OCI-LY1 (cell line): ENCODE data around the gene IMMP2L.

Experiments used
- H2AFZ ChIP-seq: fragments of 200-600 bp; sonication (generic), shearing (Covaris generic); 2 replicates; pipeline ENCODE4 v1.6.0; 2014; ENCODE audit warnings: antibody characterized with exemption, mild to moderate bottlenecking, low read length
- H3F3A ChIP-seq: fragments of 200-600 bp; sonication (generic), shearing (Covaris generic); 2 replicates; pipeline ENCODE4 v1.6.0; 2014; ENCODE audit warnings: mild to moderate bottlenecking, antibody characterized with exemption, low read length, moderate library complexity; ENCODE audit not compliant: insufficient read depth
- H3K27ac ChIP-seq: fragments of 200-600 bp; sonication (generic); 2 replicates; pipeline ENCODE4 v1.5.1; 2014; ENCODE audit warnings: low read length, mixed run types, mild to moderate bottlenecking, low read depth; ENCODE audit not compliant: poor library complexity, severe bottlenecking
- H3K27me3 ChIP-seq: fragments of 200-600 bp; sonication (generic); 2 replicates; pipeline ENCODE4 v1.6.0; 2014; ENCODE audit warnings: antibody characterized with exemption, mild to moderate bottlenecking, low read length, moderate library complexity; ENCODE audit not compliant: insufficient read depth
- H3K36me3 ChIP-seq: fragments of 200-600 bp; sonication (generic); 2 replicates; pipeline ENCODE4 v1.6.1; 2014; ENCODE audit warnings: mild to moderate bottlenecking, antibody characterized with exemption, low read length, moderate library complexity, mixed read lengths; ENCODE audit not compliant: insufficient read depth
- H3K4me1 ChIP-seq: fragments of 200-600 bp; sonication (generic); 2 replicates; pipeline ENCODE4 v1.5.1; 2014; ENCODE audit warnings: mild to moderate bottlenecking, low read length, moderate library complexity; ENCODE audit not compliant: insufficient read depth, severe bottlenecking
- H3K4me2 ChIP-seq: fragments of 200-600 bp; sonication (generic), shearing (Covaris generic); 2 replicates; pipeline ENCODE4 v1.6.1; 2014; ENCODE audit warnings: low read length
- H3K4me3 ChIP-seq: fragments of 200-600 bp; sonication (generic); 2 replicates; pipeline ENCODE4 v1.5.1; 2014; ENCODE audit warnings: low read length, low read depth, mild to moderate bottlenecking, mixed read lengths; ENCODE audit not compliant: poor library complexity, severe bottlenecking
- H3K79me2 ChIP-seq: fragments of 200-600 bp; shearing (Covaris generic); 2 replicates; pipeline ENCODE4 v1.6.1; 2016; ENCODE audit warnings: mixed run types, low read length, mixed read lengths; ENCODE audit not compliant: insufficient read depth
- H3K9ac ChIP-seq: fragments of 200-600 bp; sonication (generic), shearing (Covaris generic); 2 replicates; pipeline ENCODE4 v1.6.1; 2014; ENCODE audit warnings: mild to moderate bottlenecking, low read length, mixed read lengths
- H3K9me2 ChIP-seq: fragments of 200-600 bp; sonication (generic), shearing (Covaris generic); 2 replicates; pipeline ENCODE4 v1.6.1; 2014; ENCODE audit warnings: low read depth, mild to moderate bottlenecking, low read length, mixed read lengths
- H3K9me3 ChIP-seq: fragments of 200-600 bp; shearing (Covaris generic); 2 replicates; pipeline ENCODE4 v1.6.1; 2014; ENCODE audit warnings: low read length, mixed read lengths
- H4K20me1 ChIP-seq: fragments of 200-600 bp; sonication (generic), shearing (Covaris generic); 2 replicates; pipeline ENCODE4 v1.6.0; 2016; ENCODE audit warnings: mild to moderate bottlenecking, low read length; ENCODE audit not compliant: insufficient read depth
- EZH2 ChIP-seq: fragments of 200-600 bp; sonication (generic), shearing (Covaris generic); IDR thresholded peaks from 2 replicates; pipeline ENCODE4 v1.8.0; 2017; ENCODE audit warnings: borderline replicate concordance, mixed run types, mild to moderate bottlenecking, antibody characterized with exemption, low read length, moderate library complexity, mixed read lengths
- TF ChIP-seq, protein P1 (sequence below): fragments of 200-600 bp; sonication (generic), shearing (Covaris generic); IDR thresholded peaks from 2 replicates; pipeline ENCODE4 v1.5.1; 2017; ENCODE audit warnings: mild to moderate bottlenecking, antibody characterized with exemption, low read length, moderate library complexity, mixed read lengths

Gene IMMP2L

GRCh38 chr7:110647266-110647665 lies 915.0 kb downstream of the IMMP2L start:
- no peak for TF ChIP-seq EZH2
- TF ChIP-seq, protein P1, sequence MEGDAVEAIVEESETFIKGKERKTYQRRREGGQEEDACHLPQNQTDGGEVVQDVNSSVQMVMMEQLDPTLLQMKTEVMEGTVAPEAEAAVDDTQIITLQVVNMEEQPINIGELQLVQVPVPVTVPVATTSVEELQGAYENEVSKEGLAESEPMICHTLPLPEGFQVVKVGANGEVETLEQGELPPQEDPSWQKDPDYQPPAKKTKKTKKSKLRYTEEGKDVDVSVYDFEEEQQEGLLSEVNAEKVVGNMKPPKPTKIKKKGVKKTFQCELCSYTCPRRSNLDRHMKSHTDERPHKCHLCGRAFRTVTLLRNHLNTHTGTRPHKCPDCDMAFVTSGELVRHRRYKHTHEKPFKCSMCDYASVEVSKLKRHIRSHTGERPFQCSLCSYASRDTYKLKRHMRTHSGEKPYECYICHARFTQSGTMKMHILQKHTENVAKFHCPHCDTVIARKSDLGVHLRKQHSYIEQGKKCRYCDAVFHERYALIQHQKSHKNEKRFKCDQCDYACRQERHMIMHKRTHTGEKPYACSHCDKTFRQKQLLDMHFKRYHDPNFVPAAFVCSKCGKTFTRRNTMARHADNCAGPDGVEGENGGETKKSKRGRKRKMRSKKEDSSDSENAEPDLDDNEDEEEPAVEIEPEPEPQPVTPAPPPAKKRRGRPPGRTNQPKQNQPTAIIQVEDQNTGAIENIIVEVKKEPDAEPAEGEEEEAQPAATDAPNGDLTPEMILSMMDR, result no peak
- Histone ChIP-seq H3K4me1 (no peaks in the 10 kb centered on the region), H3K36me3 (no peaks in the 10 kb centered on the region), H3K9ac (no peak overlapping the region), H3K79me2 (no peaks in the 10 kb centered on the region), H2AFZ (no peak overlapping the region), H3K4me2 (no peak overlapping the region), H4K20me1 (no peaks in the 10 kb centered on the region), H3K27me3 (no peaks in the 10 kb centered on the region), H3F3A (no peaks in the 10 kb centered on the region), H3K9me3 (no peaks in the 10 kb centered on the region), H3K4me3 (no peak overlapping the region), H3K9me2 (no peaks in the 10 kb centered on the region), H3K27ac (no peak overlapping the region)

DNA sequence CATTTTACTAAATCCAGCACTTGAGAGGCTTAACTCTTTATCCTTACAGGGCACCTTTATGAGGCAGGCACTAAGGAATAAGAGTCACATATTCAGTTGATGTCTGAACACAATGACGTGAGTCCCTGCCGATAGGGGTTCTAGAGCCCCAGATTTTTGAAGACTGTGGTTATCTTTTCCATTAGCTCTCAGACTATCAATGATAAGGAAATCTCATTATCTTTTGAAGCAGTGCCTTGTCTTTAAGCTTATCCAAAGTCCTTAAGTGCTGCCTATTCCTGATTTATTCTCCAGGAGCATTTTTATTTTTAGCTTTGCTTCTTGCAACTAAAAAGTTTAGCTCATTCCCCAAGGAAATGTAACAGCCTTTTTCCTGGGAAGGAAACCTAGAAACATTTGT lies 915.5 kb downstream of the IMMP2L start:
- TF ChIP-seq, protein P1, result no peak
- TF ChIP-seq EZH2, result no peak

DNA sequence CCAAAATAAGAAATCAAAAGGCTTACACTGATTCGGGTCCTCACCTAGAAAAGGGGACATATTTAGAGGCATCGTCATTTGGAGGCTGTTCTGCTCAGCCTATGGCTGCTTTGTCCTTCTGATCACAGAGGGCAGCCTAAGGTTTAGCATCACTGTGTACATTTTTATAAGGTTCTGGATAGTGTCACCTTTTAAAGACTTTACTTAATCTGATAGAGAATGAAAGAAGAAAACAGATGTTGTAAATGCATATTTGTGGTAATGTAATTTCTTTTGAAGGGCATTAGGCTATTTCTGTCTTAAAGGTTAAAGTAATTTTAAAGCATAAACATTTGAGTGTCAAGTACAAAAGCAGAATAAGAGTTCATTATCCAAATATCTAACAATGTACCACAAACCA lies 916.7 kb downstream of the IMMP2L start:
- no peaks in the 10 kb centered on the region for H4K20me1 ChIP-seq
- H3K9me2 ChIP-seq, result no peaks in the 10 kb centered on the region
- no peaks in the 10 kb centered on the region for H3K27me3 ChIP-seq
- no peaks in the 10 kb centered on the region for H3K9me3 ChIP-seq
- no peak overlapping the region for H3K4me3 ChIP-seq
- no peaks in the 10 kb centered on the region for H3K79me2 ChIP-seq
- no peaks in the 10 kb centered on the region for H3K36me3 ChIP-seq
- no peaks in the 10 kb centered on the region for H3K4me1 ChIP-seq
- TF ChIP-seq EZH2, result no peak
- TF ChIP-seq, protein P1, result no peak
- no peak overlapping the region for H3K27ac ChIP-seq
- no peaks in the 10 kb centered on the region for H3F3A ChIP-seq
- H3K9ac ChIP-seq, result no peak overlapping the region
- H3K4me2 ChIP-seq, result no peak overlapping the region
- H2AFZ ChIP-seq, result no peak overlapping the region

More for the DNA sequence above, 915.5 kb downstream of the IMMP2L start:
- Histone ChIP-seq H3K4me1 (no peaks in the 10 kb centered on the region), H3K36me3 (no peaks in the 10 kb centered on the region), H3K79me2 (no peaks in the 10 kb centered on the region), H3K4me3 (no peak overlapping the region), H3K4me2 (no peak overlapping the region), H3K9me3 (no peaks in the 10 kb centered on the region), H3K27ac (no peak overlapping the region), H3K9me2 (no peaks in the 10 kb centered on the region), H3F3A (no peaks in the 10 kb centered on the region), H4K20me1 (no peaks in the 10 kb centered on the region), H2AFZ (no peak overlapping the region), H3K9ac (no peak overlapping the region), H3K27me3 (no peaks in the 10 kb centered on the region)
